BE2C (cell line): ENCODE measurements around the gene DHFR2.

Experiments used
- DNase-seq: peaks from one replicate; pipeline ENCODE4 v3.0.0-alpha.2; 2020
- H3K27me3 ChIP-seq: fragments of 250-450 bp; sonication (Bioruptor Pico); 2 replicates; pipeline ENCODE4 v1.5.1; 2020; ENCODE audit warnings: mild to moderate bottlenecking
- H3K36me3 ChIP-seq: fragments of 250-450 bp; sonication (Bioruptor Pico); 2 replicates; pipeline ENCODE4 v1.5.1; 2020; ENCODE audit warnings: mild to moderate bottlenecking
- H3K4me1 ChIP-seq: fragments of 250-450 bp; sonication (Bioruptor Pico); 2 replicates; pipeline ENCODE4 v1.5.1; 2020
- H3K4me3 ChIP-seq: 2 replicates; pipeline ENCODE4 v1.5.1; 2011; ENCODE audit warnings: low read depth, low read length
- H3K9me3 ChIP-seq: fragments of 250-450 bp; sonication (Bioruptor Pico); 2 replicates; pipeline ENCODE4 v1.5.1; 2020
- CTCF ChIP-seq: IDR thresholded peaks from 2 replicates; pipeline ENCODE4 v1.5.1; 2012; ENCODE audit warnings: mild to moderate bottlenecking, low read depth, low read length

Gene DHFR2

GRCh38 chr3:94069194-94069813 is 6.6 kb upstream of the DHFR2 start:
- Histone ChIP-seq H3K4me3 (no peak overlapping the region), H3K9me3 (no peaks in the 10 kb centered on the region; the same call in 1 of the 2 replicates), H3K27me3 (no peaks in the 10 kb centered on the region), H3K36me3 (no peaks in the 10 kb centered on the region), H3K4me1 (peaks cover 7% of the 10 kb centered on the region; the same call in 1 of the 2 replicates)
- no peak for DNase-seq
- peak; percentile 41 for TF ChIP-seq CTCF

GRCh38 chr3:94066506-94067500 is 4.1 kb upstream of the DHFR2 start:
- Histone ChIP-seq H3K27me3 (no peaks in the 10 kb centered on the region), H3K4me1 (peaks cover 10% of the 10 kb centered on the region; the same call in 1 of the 2 replicates), H3K9me3 (no peaks in the 10 kb centered on the region), H3K4me3 (no peak overlapping the region), H3K36me3 (no peaks in the 10 kb centered on the region)
- no peak for DNase-seq
- no peak for TF ChIP-seq CTCF

- no peak overlapping the region for H3K4me3 ChIP-seq
- TF ChIP-seq CTCF: no peak
These were observed 3.2 kb upstream of the DHFR2 start for GRCh38 chr3:94065819-94066480.

GRCh38 chr3:94065122-94065521 is 2.4 kb upstream of the DHFR2 start:
- H3K36me3 ChIP-seq: peaks cover 5% of the 10 kb centered on the region; the same call in 1 of the 2 replicates
- H3K4me3 ChIP-seq: no peak overlapping the region
- H3K27me3 ChIP-seq: no peaks in the 10 kb centered on the region

More at GRCh38 chr3:94065819-94066480, 3.2 kb upstream of the DHFR2 start:
- H3K4me1 ChIP-seq: peaks cover 10% of the 10 kb centered on the region; the same call in 1 of the 2 replicates
- no peaks in the 10 kb centered on the region for H3K9me3 ChIP-seq
- no peak for DNase-seq
- H3K27me3 ChIP-seq: no peaks in the 10 kb centered on the region
- no peaks in the 10 kb centered on the region for H3K36me3 ChIP-seq

GRCh38 chr3:94064243-94064860 is 1.6 kb upstream of the DHFR2 start:
- no peak for TF ChIP-seq CTCF
- Histone ChIP-seq H3K9me3 (no peaks in the 10 kb centered on the region), H3K27me3 (no peaks in the 10 kb centered on the region), H3K36me3 (peaks cover 6% of the 10 kb centered on the region; the same call in 1 of the 2 replicates), H3K4me1 (peaks cover 8% of the 10 kb centered on the region; the same call in 1 of the 2 replicates), H3K4me3 (peak overlapping the region; percentile 81)
- DNase-seq: no peak

More at GRCh38 chr3:94065122-94065521, 2.4 kb upstream of the DHFR2 start:
- DNase-seq: no peak
- no peaks in the 10 kb centered on the region for H3K9me3 ChIP-seq
- H3K4me1 ChIP-seq: peaks cover 10% of the 10 kb centered on the region; the same call in 1 of the 2 replicates
- TF ChIP-seq CTCF: no peak
